Iris pigment epithelial cell (primary cell): Measurements from ENCODE around the gene CROCC2.

Source experiments
- DNase-seq: peaks from one replicate; pipeline ENCODE4 v3.0.0-alpha.2; 2011; ENCODE audit warnings: low read depth

The CROCC2 gene

GRCh38 chr2:240905176-240905781 lies 857 bp upstream of the CROCC2 start:
- DNase-seq = no peak

GRCh38 chr2:240906911-240907590 lies 915 bp downstream of the CROCC2 start:
- no peak for DNase-seq

GRCh38 chr2:240909216-240909974 lies 3.3 kb downstream of the CROCC2 start:
- no peak for DNase-seq

- peak; percentile 57 for DNase-seq
Measured at GRCh38 chr2:240911641-240912265, 5.6 kb downstream of the CROCC2 start.

- peak; percentile 27 for DNase-seq
Measured at GRCh38 chr2:240912878-240913809, 7.0 kb downstream of the CROCC2 start.

- DNase-seq = peak; percentile 45
Measured at GRCh38 chr2:240913810-240914644, 7.9 kb downstream of the CROCC2 start.

- DNase-seq = no peak
Measured at GRCh38 chr2:240914645-240915525, 8.7 kb downstream of the CROCC2 start.

- DNase-seq = no peak
Measured at GRCh38 chr2:240915526-240916341, 9.6 kb downstream of the CROCC2 start.

GRCh38 chr2:240916571-240917008 lies 10.5 kb downstream of the CROCC2 start:
- peak; percentile 57 for DNase-seq

GRCh38 chr2:240917009-240917683 lies 11.0 kb downstream of the CROCC2 start:
- DNase-seq = no peak

GRCh38 chr2:240917684-240918257 lies 11.6 kb downstream of the CROCC2 start:
- DNase-seq = no peak

GRCh38 chr2:240918258-240919091 lies 12.3 kb downstream of the CROCC2 start:
- DNase-seq = no peak

GRCh38 chr2:240919161-240919781 lies 13.1 kb downstream of the CROCC2 start:
- DNase-seq = no peak

GRCh38 chr2:240919786-240920782 lies 13.9 kb downstream of the CROCC2 start:
- no peak for DNase-seq

- DNase-seq = peak; percentile 8
Measured at GRCh38 chr2:240920783-240921231, 14.7 kb downstream of the CROCC2 start.
